ENCODE results near the gene SLC25A20.

SLC25A20 gene

GRCh38 chr3:48820612-48821324 lies 77.9 kb downstream of the SLC25A20 start:
- no peak overlapping the region for H3K27ac ChIP-seq

GRCh38 chr3:48819234-48820221 lies 79.2 kb downstream of the SLC25A20 start:
- H3K36me3 ChIP-seq = no peaks in the 10 kb centered on the region
- no peak overlapping the region for H3K4me3 ChIP-seq (ENCODE audit: low read depth in 1 of 2, low read length in 1 of 2)
- no peaks in the 10 kb centered on the region for H3K9me3 ChIP-seq
- H3K27me3 ChIP-seq = no peaks in the 10 kb centered on the region
- TF ChIP-seq CTCF (IDR thresholded peaks at IDR 0.05) = no peak
- H3K4me1 ChIP-seq (ENCODE audit: control insufficient read depth in 1 of 2, insufficient read depth in 1 of 2, low read depth in 1 of 2, low read length in 1 of 2) = peaks cover 0 to 3% of the 10 kb centered on the region in 2 experiments
- no peak overlapping the region for H3K27ac ChIP-seq

More at GRCh38 chr3:48820612-48821324, 77.9 kb downstream of the SLC25A20 start:
- Histone ChIP-seq H3K4me1 (ENCODE audit: control insufficient read depth in 1 of 2, insufficient read depth in 1 of 2, low read depth in 1 of 2, low read length in 1 of 2) (peaks cover 0 to 3% of the 10 kb centered on the region in 2 experiments), H3K9me3 (no peaks in the 10 kb centered on the region), H3K36me3 (no peaks in the 10 kb centered on the region), H3K27me3 (no peaks in the 10 kb centered on the region), H3K4me3 (ENCODE audit: low read depth in 1 of 2, low read length in 1 of 2) (no peak overlapping the region)
- no peak for TF ChIP-seq CTCF (IDR thresholded peaks at IDR 0.05)

- no peaks in the 10 kb centered on the region for H3K27me3 ChIP-seq
- no peaks in the 10 kb centered on the region for H3K9me3 ChIP-seq
- peaks cover 33 to 44% of the 10 kb centered on the region in 2 experiments for H3K4me1 ChIP-seq (ENCODE audit: control insufficient read depth in 1 of 2, insufficient read depth in 1 of 2, low read depth in 1 of 2, low read length in 1 of 2)
- H3K27ac ChIP-seq = peak overlapping the region; percentile 89
- peaks cover 3% of the 10 kb centered on the region for H3K36me3 ChIP-seq
- no peak for TF ChIP-seq CTCF (IDR thresholded peaks at IDR 0.05)
- H3K4me3 ChIP-seq (ENCODE audit: low read depth in 1 of 2, low read length in 1 of 2) = peak overlapping the region in 1 of 2 experiments; percentile 28
These were observed 87.2 kb downstream of the SLC25A20 start for GRCh38 chr3:48811524-48811923.
